Measurements from ENCODE around the gene PLXNA2.

DNA sequence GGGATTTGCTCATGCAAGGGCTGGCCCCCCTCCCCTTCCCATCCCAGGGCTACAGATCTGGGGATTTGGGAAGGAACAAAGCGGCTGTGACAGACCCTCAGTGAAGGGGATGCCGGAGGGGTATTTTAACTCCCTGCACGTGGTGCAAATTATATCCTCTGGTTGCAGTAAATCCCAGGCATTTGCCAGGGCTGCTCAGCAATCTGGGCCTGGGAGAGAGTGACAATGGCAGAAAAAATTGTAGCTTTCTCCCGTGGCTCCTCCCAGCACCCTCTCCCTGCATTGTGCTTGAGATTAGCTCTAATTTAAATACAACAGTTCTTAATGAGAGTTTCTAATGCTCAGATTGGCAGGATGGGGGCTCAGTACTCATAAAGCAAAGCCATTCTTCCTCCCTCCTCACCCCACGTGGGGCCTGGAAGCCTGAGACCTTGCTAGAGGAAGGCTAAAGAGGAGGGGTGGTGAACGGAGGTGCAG is 203.3 kb downstream of the PLXNA2 start:
- TF ChIP-seq EZH2 (IDR thresholded peaks at IDR 0.05; ENCODE audit: borderline replicate concordance, low read depth, low read length, poor library complexity, severe bottlenecking), result no peak
- TF ChIP-seq, protein P1, sequence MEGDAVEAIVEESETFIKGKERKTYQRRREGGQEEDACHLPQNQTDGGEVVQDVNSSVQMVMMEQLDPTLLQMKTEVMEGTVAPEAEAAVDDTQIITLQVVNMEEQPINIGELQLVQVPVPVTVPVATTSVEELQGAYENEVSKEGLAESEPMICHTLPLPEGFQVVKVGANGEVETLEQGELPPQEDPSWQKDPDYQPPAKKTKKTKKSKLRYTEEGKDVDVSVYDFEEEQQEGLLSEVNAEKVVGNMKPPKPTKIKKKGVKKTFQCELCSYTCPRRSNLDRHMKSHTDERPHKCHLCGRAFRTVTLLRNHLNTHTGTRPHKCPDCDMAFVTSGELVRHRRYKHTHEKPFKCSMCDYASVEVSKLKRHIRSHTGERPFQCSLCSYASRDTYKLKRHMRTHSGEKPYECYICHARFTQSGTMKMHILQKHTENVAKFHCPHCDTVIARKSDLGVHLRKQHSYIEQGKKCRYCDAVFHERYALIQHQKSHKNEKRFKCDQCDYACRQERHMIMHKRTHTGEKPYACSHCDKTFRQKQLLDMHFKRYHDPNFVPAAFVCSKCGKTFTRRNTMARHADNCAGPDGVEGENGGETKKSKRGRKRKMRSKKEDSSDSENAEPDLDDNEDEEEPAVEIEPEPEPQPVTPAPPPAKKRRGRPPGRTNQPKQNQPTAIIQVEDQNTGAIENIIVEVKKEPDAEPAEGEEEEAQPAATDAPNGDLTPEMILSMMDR (conservative IDR thresholded peaks at IDR 0.05; ENCODE audit: low read depth, low read length), result no peak
